COLO829 (cell line): Measurements from ENCODE around the gene NDUFS4.
A peak's percentile ranks its signal among the peaks of the same experiment; 100 is the strongest.
"Not testable (repeated sequence)": the region's sequence is repeated elsewhere in the genome, so short reads cannot be mapped to it uniquely, and the experiment has no call there.

Experiments used
- DNase-seq: peaks from one replicate; pipeline ENCODE4 v3.0.0; 2012; ENCODE audit warnings: low spot score

The NDUFS4 gene

DNA sequence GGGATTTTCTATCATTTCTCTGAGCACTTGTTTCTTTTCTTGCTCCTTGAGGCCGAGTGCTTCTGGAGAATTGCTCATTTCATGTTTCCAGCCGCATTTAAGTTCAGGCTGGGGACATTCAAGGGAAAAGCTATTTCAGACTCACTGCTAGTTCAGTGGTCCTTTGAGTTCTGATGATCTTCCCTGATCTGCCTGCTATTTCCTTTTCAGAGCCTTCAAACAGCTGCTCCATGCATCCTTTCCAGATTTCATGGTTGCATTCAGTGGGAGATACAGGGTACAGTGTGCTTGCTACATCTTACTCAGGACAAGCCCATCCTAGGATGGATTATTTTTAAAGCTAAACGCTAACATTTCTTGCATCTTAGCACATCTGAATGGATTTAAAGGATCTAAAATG, 14.7 kb downstream of the NDUFS4 start:
- no peak for DNase-seq

GRCh38 chr5:53575831-53576230, 15.4 kb downstream of the NDUFS4 start:
- DNase-seq = no peak

DNA sequence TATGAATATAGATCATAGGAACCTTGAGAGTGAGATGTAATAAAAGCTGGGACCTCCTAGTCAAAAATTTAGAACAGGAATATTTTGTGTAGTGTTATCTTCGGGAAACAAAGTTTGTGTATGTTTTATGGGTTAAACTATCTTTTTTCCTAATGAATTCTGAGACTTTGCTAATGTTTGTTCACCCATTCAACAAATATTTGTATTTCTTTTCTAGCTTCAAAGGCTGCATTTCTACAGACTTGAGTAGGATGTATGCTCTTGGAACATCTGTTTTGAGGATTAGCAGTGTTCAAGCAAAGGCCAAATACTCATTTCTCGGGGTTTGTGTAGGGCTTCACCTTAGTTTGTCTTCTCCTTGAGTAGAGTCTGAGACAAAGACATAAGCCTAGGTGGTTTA, 16.2 kb downstream of the NDUFS4 start:
- no peak for DNase-seq

- no peak for DNase-seq
Measured at GRCh38 chr5:53578854-53579253, 18.4 kb downstream of the NDUFS4 start.

- no peak for DNase-seq
Measured at GRCh38 chr5:53580547-53580946, 20.1 kb downstream of the NDUFS4 start.

DNA sequence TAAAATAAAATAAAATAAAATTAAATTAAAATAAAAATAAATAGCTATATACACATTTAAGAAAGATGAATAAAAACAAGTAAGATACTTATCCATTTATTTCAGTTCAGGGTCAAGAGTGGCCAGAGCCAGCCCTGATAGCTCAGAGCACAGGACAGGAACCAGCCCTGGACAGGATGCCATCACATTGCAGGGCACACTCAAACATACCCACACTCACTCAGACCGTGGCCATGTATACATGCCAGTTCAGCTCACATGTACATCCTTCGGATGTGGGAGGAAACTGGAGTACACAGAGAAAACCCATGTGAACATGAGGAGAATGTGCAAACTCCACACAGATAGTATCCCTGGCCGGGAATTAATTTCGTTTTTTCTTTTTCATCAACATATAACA, 21.8 kb downstream of the NDUFS4 start:
- no peak for DNase-seq

GRCh38 chr5:53590759-53591158, 30.3 kb downstream of the NDUFS4 start:
- DNase-seq = no peak

- DNase-seq = no peak
Measured at GRCh38 chr5:53594419-53594818, 34.0 kb downstream of the NDUFS4 start.

DNA sequence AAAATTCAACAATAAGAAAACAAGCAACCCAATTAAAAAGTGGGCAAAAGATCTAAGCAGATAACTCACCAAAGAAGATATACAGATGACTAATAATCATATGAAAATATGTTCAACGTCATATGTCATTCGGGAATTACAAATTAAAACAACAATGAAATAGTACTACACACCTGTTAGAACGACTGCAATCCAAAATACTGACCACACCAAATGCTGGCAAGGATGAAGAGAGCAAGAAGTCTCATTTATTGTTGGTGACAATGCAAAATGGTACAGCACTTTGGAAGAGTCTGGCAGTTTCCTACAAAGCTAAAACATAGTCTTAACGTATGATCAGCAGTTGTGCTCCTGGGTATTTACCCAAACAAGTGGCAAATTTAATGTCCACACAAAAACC, 37.5 kb downstream of the NDUFS4 start:
- DNase-seq = no peak

GRCh38 chr5:53601570-53601969, 41.1 kb downstream of the NDUFS4 start:
- DNase-seq = no peak

- DNase-seq = no peak
Measured at GRCh38 chr5:53603009-53603687, 42.7 kb downstream of the NDUFS4 start.

DNA sequence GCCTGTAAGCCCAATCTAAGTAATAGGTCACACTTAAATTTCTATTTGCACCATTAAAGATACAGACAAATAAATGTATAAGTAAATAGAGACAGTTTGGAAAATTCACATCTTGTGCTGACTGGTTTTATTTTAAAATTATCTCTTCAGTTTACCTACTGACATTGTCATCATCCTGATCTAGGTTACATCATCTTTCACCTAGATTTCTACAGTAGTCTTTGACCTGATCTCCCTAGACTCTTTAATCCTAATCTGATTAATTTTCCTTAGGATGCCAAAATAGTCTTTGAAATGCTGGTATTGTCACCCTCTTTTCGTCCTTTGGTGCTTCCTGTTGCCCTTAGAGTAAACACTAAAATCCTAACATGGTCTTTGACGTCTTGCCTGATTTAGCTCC, 43.9 kb downstream of the NDUFS4 start:
- no peak for DNase-seq

DNA sequence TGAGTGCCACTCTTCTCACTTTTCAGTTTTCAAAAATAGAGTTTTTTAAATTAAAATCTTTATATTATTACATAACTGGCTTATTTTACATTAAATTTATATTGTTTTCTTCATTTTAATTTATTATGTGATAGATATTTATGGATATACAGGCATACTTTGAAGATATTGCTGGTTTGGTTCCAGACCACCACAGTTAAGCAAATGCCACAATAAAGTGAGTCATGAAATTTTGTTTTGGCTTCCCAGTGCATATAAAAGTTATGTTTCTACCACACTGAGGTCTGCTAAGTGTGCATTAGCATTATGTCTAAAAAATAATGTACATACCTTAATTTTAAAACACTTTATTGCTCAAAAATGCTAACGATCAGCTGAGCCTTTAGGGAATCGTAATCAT, 47.4 kb downstream of the NDUFS4 start:
- DNase-seq = no peak

- DNase-seq = not testable (repeated sequence)
Measured at GRCh38 chr5:53608897-53609296, 48.5 kb downstream of the NDUFS4 start.

GRCh38 chr5:53613061-53613460, 52.6 kb downstream of the NDUFS4 start:
- no peak for DNase-seq

DNA sequence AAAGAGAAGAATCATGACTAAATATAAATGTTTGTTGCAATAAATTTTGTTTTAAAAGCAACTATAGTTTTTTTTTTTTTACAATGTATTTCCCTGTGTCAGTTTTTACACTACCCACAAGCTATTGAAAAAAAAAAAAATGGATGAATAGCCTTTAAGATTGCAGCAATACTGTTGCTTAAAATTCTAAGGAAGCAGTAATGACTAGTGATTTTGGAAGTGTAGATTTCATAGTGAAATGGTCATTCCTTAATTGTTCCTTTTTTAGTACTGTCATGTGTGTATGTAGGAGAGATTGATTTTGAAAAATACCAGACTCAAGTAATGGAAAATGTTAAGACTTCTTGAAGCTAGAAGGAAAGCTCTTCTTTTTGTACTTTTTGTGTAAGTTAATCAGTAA, 53.1 kb downstream of the NDUFS4 start:
- no peak for DNase-seq

DNA sequence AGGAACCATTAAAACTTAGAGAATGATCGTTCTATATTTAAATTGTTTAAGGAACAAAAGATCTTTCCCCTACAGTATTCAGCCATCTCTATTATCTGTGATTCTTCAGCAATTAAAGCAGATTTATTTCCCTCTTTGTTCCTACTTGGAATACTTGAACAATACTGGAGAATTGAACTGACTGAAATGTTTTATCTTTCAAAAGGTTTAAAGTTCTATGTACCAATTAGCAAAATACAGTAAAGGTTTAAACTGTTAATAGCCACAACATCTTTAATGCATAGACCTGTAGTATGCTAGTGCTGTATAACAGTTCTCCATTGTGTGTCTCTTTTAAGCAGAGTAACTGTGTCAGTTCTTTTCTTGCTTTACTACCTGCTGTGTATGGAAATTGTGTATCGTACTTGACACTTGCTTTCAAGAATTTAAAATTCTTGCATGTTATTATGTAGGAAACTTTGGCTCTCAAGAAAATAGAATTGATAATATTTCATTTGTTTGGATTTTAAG, 54.0 kb downstream of the NDUFS4 start:
- no peak for DNase-seq

- DNase-seq = no peak
Measured at GRCh38 chr5:53616939-53617549, 56.6 kb downstream of the NDUFS4 start.

DNA sequence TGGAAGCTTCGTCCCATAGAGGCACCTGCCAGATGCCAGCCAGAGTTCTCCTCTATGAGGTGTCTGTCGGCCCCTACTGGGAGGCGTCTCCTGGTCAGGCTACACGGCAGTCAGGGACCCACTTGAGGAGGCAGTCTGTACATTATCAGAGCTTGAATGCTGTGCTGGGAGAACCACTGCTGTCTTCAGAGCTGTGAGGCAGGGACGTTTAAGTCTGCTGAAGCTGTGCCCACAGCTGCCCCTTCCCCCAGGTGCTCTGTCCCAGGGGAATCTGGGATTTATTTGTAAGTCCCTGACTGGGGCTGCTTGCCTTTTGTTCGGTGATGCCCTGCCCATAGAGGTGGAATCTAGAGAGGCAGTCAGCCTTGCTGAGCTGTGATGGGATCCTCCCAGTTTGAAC, 70.8 kb downstream of the NDUFS4 start:
- DNase-seq = no peak

GRCh38 chr5:53642061-53642460, 81.6 kb downstream of the NDUFS4 start:
- DNase-seq = peak; percentile 1

- DNase-seq = no peak
Measured at GRCh38 chr5:53643445-53643844, 83.0 kb downstream of the NDUFS4 start.

DNA sequence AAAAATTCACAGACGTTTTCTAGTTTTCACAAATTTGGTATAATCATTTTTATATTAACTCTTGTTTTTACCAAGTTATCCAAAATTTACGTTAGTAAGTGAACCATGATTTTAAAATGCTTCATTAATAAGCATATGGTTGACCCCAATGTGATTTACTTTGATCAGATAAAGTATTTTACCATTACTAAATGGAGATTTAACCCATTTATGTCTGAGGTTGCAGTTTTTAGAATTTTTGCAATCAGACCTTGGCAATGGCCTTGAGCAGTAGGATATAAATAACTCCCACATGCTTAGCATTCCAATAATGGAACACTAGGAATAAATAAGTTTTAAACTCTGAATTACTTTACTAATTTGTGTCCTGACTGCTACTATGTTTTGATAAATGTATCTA, 84.6 kb downstream of the NDUFS4 start:
- no peak for DNase-seq

DNA sequence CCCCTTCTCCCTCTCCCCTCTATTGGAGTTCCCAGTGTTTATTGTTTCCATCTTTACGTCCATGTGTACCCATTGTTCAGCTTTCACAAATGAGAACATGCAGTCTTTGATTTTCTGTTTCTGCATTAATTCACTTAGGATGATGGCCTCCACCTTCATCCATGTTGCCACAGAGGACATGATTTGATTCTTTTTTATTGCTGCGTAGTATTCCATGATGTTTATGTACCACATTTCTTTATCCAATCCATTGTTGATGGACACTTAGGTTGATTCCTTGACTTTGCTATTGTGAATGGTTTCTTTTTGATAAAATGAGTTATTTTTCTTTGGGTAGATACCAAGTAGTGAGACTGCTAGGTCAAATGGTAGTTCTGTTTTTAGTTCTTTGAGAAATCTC, 88.9 kb downstream of the NDUFS4 start:
- no peak for DNase-seq

DNA sequence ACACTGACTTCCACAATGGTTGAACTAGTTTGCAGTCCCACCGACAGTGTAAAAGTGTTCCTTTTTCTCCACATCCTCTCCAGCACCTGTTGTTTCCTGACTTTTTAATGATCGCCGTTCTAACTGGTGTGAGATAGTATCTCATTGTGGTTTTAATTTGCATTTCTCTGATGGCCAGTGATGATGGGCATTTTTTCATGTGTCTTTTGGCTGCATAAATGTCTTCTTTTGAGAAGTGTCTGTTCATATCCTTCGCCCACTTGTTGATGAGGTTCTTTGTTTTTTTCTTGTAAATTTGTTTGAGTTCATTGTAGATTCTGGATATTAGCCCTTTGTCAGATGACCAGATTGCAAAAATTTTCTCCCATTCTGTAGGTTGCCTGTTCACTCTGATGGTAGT, 100.1 kb downstream of the NDUFS4 start:
- DNase-seq = not testable (repeated sequence)
